Measurements from ENCODE around the gene VPS52. TPM values are rescaled to one million over a fixed set of nuclear protein-coding genes. Genes with fewer than 3 reads are reported as not detected.

The VPS52 gene
- total and polyA plus RNA-seq, 9 of the 15 experiments (the other 6 are each of a cell fraction or from before 2014, with no cell fraction given): 24.4 to 103 (median 40.2) TPM

GRCh38 chr6:33320315-33321181 is 48.9 kb upstream of the VPS52 start (continued):
- TF ChIP-seq CREM (IDR thresholded peaks at IDR 0.05; ENCODE audit: low read depth) (0 out of 2 replicates have a peak, but pooled peaks have one; percentile 36), CEBPG (CRISPR knock-in tag; IDR thresholded peaks at IDR 0.05) (peak; percentile 60), CEBPG (tag; conservative IDR thresholded peaks at IDR 0.05 in 1 of 2, IDR thresholded peaks at IDR 0.05 in 1 of 2) (peak; percentile 67 to 82), MGA (IDR thresholded peaks at IDR 0.05) (0 out of 2 replicates have a peak, but pooled peaks have one; percentile 11), L3MBTL2 (IDR thresholded peaks at IDR 0.05) (peak; percentile 26; the same call in 1 of the 2 replicates), ZNF384 (IDR thresholded peaks at IDR 0.05; ENCODE audit: low read depth, low read length) (no peak), KDM5B (IDR thresholded peaks at IDR 0.05; ENCODE audit: insufficient replicate concordance, low read depth, low read length) (peak; percentile 48), EP400 (IDR thresholded peaks at IDR 0.05) (peak; percentile 71), DPF2 (IDR thresholded peaks at IDR 0.05) (peak; percentile 76), TEAD1 (CRISPR knock-in tag; IDR thresholded peaks at IDR 0.05) (peak in 1 of 2 experiments; percentile 57; a peak in 1 of 4 replicates), GATA2 (CRISPR knock-in tag; IDR thresholded peaks at IDR 0.05) (peak; percentile 20; the same call in 1 of the 2 replicates), ZFX (CRISPR knock-in tag; IDR thresholded peaks at IDR 0.05) (peak; percentile 22; the same call in 1 of the 2 replicates), SOX6 (IDR thresholded peaks at IDR 0.05) (0 out of 2 replicates have a peak, but pooled peaks have one; percentile 17), GABPA (tag; conservative IDR thresholded peaks at IDR 0.05; ENCODE audit: low read depth) (no peak), CEBPB (tag; IDR thresholded peaks at IDR 0.05) (peak; percentile 88), HDAC2 (IDR thresholded peaks at IDR 0.05) (peak; percentile 20; the same call in 1 of the 2 replicates)
